PC-3 (cell line): ENCODE data around the gene MAP1LC3B2. TPM values are rescaled to one million over a fixed set of nuclear protein-coding genes. Genes with fewer than 3 reads are reported as not detected.

Experiments
- ATAC-seq: fragments of 200-7000 bp; cut with Tn5 transposase; 2 replicates; pipeline ENCODE4 v1.9.1; 2020; ENCODE audit warnings: mild to moderate bottlenecking, moderate library complexity
- BruUV-seq: library from RNA; stranded (reverse); fragments of 400-500 nt; replicated peaks from 2 replicates; lab custom pipeline; 2021; lab: Mats Ljungman, UMichigan
- CTCF ChIA-PET: fragments of 300-600 bp; sonication (Branson Sonifier 250); formaldehyde crosslinking; loops from one replicate; lab custom pipeline; 2022; ENCODE audit warnings: antibody characterized with exemption; lab: Charles Lee
- POLR2A ChIA-PET: fragments of 300-600 bp; sonication (Branson Sonifier 250); formaldehyde crosslinking; loops from one replicate; lab custom pipeline; 2022; ENCODE audit warnings: antibody characterized with exemption; ENCODE audit not compliant: unreplicated experiment; lab: Charles Lee
- DNase-seq: peaks from one replicate; pipeline ENCODE4 v3.0.0-alpha.2; 2015
- H2AFZ ChIP-seq: fragments of 300-600 bp; sonication (generic); 2 replicates; pipeline ENCODE4 v1.6.0; 2016; ENCODE audit warnings: antibody characterized with exemption, low read length
- H3F3A ChIP-seq: fragments of 300-600 bp; sonication (generic); one replicate; pipeline ENCODE4 v1.6.0; 2017; ENCODE audit warnings: antibody characterized with exemption, low read length, control low read depth, mild to moderate bottlenecking; ENCODE audit not compliant: unreplicated experiment
- H3K27ac ChIP-seq: fragments of 300-600 bp; sonication (generic); 2 replicates; pipeline ENCODE4 v1.5.1; 2016; ENCODE audit warnings: mild to moderate bottlenecking, low read length
- H3K27me3 ChIP-seq: fragments of 300-600 bp; sonication (generic); 2 replicates; pipeline ENCODE4 v1.6.1; 2016; ENCODE audit warnings: low read length, mixed read lengths
- H3K36me3 ChIP-seq: fragments of 300-600 bp; sonication (generic); 2 replicates; pipeline ENCODE4 v1.6.1; 2016; ENCODE audit warnings: low read depth, mixed run types, low read length, mixed read lengths
- H3K4me1 ChIP-seq: fragments of 300-600 bp; sonication (generic); 2 replicates; pipeline ENCODE4 v1.5.1; 2016; ENCODE audit warnings: low read length; ENCODE audit not compliant: insufficient read depth
- H3K4me2 ChIP-seq: fragments of 300-600 bp; sonication (generic); 2 replicates; pipeline ENCODE4 v1.6.0; 2016; ENCODE audit warnings: low read length
- H3K4me3 ChIP-seq: fragments of 300-600 bp; sonication (generic); 2 replicates; pipeline ENCODE4 v1.5.1; 2016; ENCODE audit warnings: mild to moderate bottlenecking, low read length, mixed read lengths
- H3K79me2 ChIP-seq: fragments of 300-600 bp; sonication (generic); 2 replicates; pipeline ENCODE4 v1.6.1; 2017; ENCODE audit warnings: low read length, mixed read lengths
- H3K9ac ChIP-seq: fragments of 300-600 bp; sonication (generic); 2 replicates; pipeline ENCODE4 v1.6.0; 2016; ENCODE audit warnings: mild to moderate bottlenecking, low read length
- H3K9me2 ChIP-seq: fragments of 300-600 bp; sonication (generic); replicated peaks from 2 replicates; pipeline ENCODE4 v1.6.1; 2016; ENCODE audit warnings: mixed run types, low read length, mixed read lengths
- H3K9me3 ChIP-seq: fragments of 300-600 bp; sonication (generic); 2 replicates; pipeline ENCODE4 v1.6.1; 2016; ENCODE audit warnings: low read length, mixed read lengths
- H4K20me1 ChIP-seq: fragments of 300-600 bp; sonication (generic); 2 replicates; pipeline ENCODE4 v1.6.1; 2016; ENCODE audit warnings: low read length, mixed read lengths
- EZH2 ChIP-seq: fragments of 300-600 bp; sonication (generic); IDR thresholded peaks from one replicate; pipeline ENCODE4 v1.6.1; 2017; ENCODE audit warnings: antibody characterized with exemption, mild to moderate bottlenecking, low read length; ENCODE audit not compliant: unreplicated experiment
- EZH2phosphoT487 ChIP-seq: fragments of 300-600 bp; sonication (generic); IDR thresholded peaks from 2 replicates; pipeline ENCODE4 v1.6.1; 2018; ENCODE audit warnings: mild to moderate bottlenecking, antibody characterized with exemption, low read length, borderline replicate concordance
- intact Hi-C: fragments of 100-400 bp; cut with micrococcal nuclease; formaldehyde crosslinking; loops from 2 replicates; pipeline ENCODE4 v1.9.0; 2023
- total RNA-seq: library from RNA; depleted of rRNA; stranded (reverse); fragments of >200 nt; gene quantifications from 2 replicates; pipeline ENCODE4 v1.2.3, GENCODE V29; 2014
- TF ChIP-seq, protein P1 (sequence below): fragments of 300-600 bp; sonication (generic); conservative IDR thresholded peaks from 2 replicates; pipeline ENCODE4 v1.5.1; 2017; ENCODE audit warnings: antibody characterized with exemption, low read depth, mild to moderate bottlenecking, low read length

Gene MAP1LC3B2
- total RNA-seq, 1 experiment from 2014 or later, result not detected

DNA sequence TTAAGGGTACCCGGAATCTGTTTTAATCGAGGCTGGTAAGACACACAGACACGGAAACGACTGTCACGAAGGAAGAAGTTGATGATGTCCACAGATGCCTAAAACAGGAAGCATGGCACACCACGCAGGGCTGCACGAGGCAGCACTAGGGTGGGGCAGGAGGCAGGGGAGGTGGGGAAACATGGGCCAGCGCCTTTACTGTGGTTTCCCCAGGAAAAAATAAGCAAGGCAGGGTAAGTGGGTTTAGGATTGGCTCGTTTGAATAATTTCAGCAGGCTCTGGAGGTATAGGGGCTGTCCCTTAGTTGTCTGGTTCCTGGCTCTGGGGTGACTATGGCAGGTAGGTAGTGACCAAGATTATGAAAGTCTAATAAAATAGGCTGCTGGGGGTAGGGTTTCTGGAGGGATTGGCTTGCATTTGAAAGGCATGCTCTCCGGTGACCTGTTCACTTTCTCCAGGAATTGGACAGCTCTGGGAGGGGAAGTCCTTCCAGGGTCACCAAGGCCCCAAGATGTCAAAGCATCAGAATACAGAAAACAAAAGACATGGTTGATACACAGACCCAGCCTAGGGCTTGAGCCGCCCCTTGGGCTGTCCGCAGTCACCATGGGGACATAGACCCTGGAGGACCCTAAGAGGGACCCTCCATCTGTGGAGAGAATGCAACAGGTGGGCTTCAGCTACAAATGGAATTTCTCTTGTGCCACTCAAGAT is 35.3 kb downstream of the MAP1LC3B2 start:
- Histone ChIP-seq H3F3A (no peaks in the 10 kb centered on the region), H4K20me1 (no peaks in the 10 kb centered on the region), H3K4me1 (peaks cover 17% of the 10 kb centered on the region), H3K9ac (no peak overlapping the region), H3K79me2 (no peaks in the 10 kb centered on the region), H3K4me2 (no peak overlapping the region), H3K4me3 (no peak overlapping the region), H2AFZ (no peak overlapping the region), H3K9me2 (no peaks in the 10 kb centered on the region), H3K27ac (no peak overlapping the region), H3K36me3 (no peaks in the 10 kb centered on the region), H3K27me3 (no peaks in the 10 kb centered on the region), H3K9me3 (no peaks in the 10 kb centered on the region)
- DNase-seq (no peak), ATAC-seq (no peak)
- POLR2A ChIA-PET, result no interaction called here
- intact Hi-C loops, result loop anchor here (5.0 kb wide), 1 partner anchor 202 kb away; no protein-coding TSS in a partner anchor
- CTCF ChIA-PET, result no interaction called here
- TF ChIP-seq, protein P1, sequence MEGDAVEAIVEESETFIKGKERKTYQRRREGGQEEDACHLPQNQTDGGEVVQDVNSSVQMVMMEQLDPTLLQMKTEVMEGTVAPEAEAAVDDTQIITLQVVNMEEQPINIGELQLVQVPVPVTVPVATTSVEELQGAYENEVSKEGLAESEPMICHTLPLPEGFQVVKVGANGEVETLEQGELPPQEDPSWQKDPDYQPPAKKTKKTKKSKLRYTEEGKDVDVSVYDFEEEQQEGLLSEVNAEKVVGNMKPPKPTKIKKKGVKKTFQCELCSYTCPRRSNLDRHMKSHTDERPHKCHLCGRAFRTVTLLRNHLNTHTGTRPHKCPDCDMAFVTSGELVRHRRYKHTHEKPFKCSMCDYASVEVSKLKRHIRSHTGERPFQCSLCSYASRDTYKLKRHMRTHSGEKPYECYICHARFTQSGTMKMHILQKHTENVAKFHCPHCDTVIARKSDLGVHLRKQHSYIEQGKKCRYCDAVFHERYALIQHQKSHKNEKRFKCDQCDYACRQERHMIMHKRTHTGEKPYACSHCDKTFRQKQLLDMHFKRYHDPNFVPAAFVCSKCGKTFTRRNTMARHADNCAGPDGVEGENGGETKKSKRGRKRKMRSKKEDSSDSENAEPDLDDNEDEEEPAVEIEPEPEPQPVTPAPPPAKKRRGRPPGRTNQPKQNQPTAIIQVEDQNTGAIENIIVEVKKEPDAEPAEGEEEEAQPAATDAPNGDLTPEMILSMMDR, result no peak
- no peak for TF ChIP-seq EZH2
- no TSS peak for BruUV-seq

DNA sequence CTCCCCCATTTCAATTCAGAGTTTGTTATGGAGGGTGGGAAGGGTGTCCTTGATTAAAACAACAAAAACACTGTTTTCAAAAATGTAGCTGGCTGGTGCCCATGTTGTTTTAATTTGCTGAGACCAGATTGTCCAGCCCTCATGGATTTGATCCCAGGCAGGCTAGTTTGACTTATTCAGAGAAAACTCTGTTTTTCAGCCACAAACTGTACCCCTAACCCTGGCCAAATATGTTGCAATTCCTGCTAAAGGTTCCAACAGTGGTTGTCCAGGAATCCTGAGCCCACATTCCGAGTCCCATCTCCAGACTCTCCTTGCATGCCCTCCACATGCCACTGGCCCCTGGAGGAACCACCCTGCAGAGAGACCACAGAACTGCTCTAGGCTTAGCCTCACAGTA is 36.0 kb downstream of the MAP1LC3B2 start:
- Histone ChIP-seq H4K20me1 (no peaks in the 10 kb centered on the region), H3K9me2 (no peaks in the 10 kb centered on the region), H3K4me3 (no peak overlapping the region), H3K27me3 (no peaks in the 10 kb centered on the region), H3K4me2 (no peak overlapping the region), H3F3A (no peaks in the 10 kb centered on the region), H2AFZ (no peak overlapping the region), H3K79me2 (no peaks in the 10 kb centered on the region), H3K9ac (no peak overlapping the region), H3K27ac (no peak overlapping the region), H3K4me1 (peaks cover 22% of the 10 kb centered on the region), H3K9me3 (no peaks in the 10 kb centered on the region), H3K36me3 (no peaks in the 10 kb centered on the region)
- intact Hi-C loops, result loop anchor here (5.0 kb wide), 1 partner anchor 203 kb away; no protein-coding TSS in a partner anchor
- TF ChIP-seq EZH2phosphoT487 (no peak), EZH2 (no peak)
- TF ChIP-seq, protein P1, result no peak
- BruUV-seq, result no TSS peak
- DNase-seq (no peak), ATAC-seq (no peak)
- POLR2A ChIA-PET, result no interaction called here
- CTCF ChIA-PET, result no interaction called here

DNA sequence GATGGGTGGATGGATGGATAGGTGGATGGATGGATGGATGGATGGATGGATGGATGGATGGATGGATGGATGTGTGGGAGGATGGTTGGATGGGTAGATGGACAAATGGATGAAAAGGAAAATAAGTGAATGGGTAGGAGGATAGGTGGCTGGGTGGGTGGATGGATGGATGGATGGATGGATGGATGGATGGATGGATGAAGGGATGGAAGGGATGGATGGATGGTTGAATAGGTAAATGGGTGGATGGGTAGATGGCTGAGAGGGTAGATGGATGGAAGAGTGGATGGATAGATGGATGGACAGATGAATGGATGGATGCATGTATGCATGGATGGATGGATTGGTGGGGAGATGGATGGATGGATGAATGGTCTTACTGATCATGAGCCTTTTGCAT is 36.5 kb downstream of the MAP1LC3B2 start:
- Histone ChIP-seq H3K27me3 (no peaks in the 10 kb centered on the region), H3F3A (no peaks in the 10 kb centered on the region), H2AFZ (no peak overlapping the region), H4K20me1 (no peaks in the 10 kb centered on the region), H3K27ac (no peak overlapping the region), H3K36me3 (no peaks in the 10 kb centered on the region), H3K9ac (no peak overlapping the region), H3K9me3 (no peaks in the 10 kb centered on the region), H3K4me1 (peaks cover 22% of the 10 kb centered on the region), H3K79me2 (no peaks in the 10 kb centered on the region), H3K4me2 (no peak overlapping the region), H3K9me2 (no peaks in the 10 kb centered on the region), H3K4me3 (no peak overlapping the region)
- ATAC-seq, result no peak
- CTCF ChIA-PET, result no interaction called here
- DNase-seq, result no peak
- no TSS peak for BruUV-seq
- no peak for TF ChIP-seq EZH2
- TF ChIP-seq, protein P1, result no peak
- TF ChIP-seq EZH2phosphoT487, result no peak
- POLR2A ChIA-PET, result no interaction called here
- intact Hi-C loops, result loop anchor here (5.0 kb wide), 1 partner anchor 203 kb away; no protein-coding TSS in a partner anchor
